Suprapubic skin (tissue), 3 donors: ENCODE data around the gene SYTL4.

Experiments
- CTCF ChIP-seq, 2 donors: fragments of 200-600 bp in 1 of 2; fragments of 450-650 bp in 1 of 2; sonication (generic) in 1 of 2; IDR thresholded peaks; one replicate each; pipeline ENCODE4 v1.5.1; 2016 to 2019; ENCODE audit warnings: antibody characterized with exemption in 2 of 2, mild to moderate bottlenecking in 1 of 2, moderate library complexity in 1 of 2
- EP300 ChIP-seq: sonication (generic); formaldehyde crosslinking; IDR thresholded peaks from one replicate; pipeline ENCODE4 v1.6.1; 2017; ENCODE audit warnings: antibody characterized with exemption
- POLR2A ChIP-seq, 2 donors: fragments of 450-650 bp; IDR thresholded peaks; one replicate each; pipeline ENCODE4 v1.6.1; 2017; ENCODE audit warnings: antibody characterized with exemption in 2 of 2, mild to moderate bottlenecking in 2 of 2, moderate library complexity in 2 of 2

- TF ChIP-seq EP300 = no peak
- no peak for TF ChIP-seq POLR2A (IDR thresholded peaks at IDR 0.05)
- no peak for TF ChIP-seq CTCF (IDR thresholded peaks at IDR 0.05)
Measured at GRCh38 chrX:100704581-100705203, 27.2 kb downstream of the SYTL4 start.
